Activated naive CD4-positive, alpha-beta T cell treated with anti-CD3 and anti-CD28 coated beads, Interleukin-2, amount 10 ng/mL, durations not matched to agents 7 days and 5 days (primary cell): ENCODE data around the gene CLDN14.

ENCODE experiments used
- CTCF ChIA-PET: fragments of 350-600 bp; sonication (Branson Sonifier 250); formaldehyde crosslinking; loops from one replicate; lab custom pipeline; 2021; ENCODE audit warnings: antibody characterized with exemption; lab: Charles Lee
- DNase-seq: peaks from one replicate; pipeline ENCODE4 v3.0.0-alpha.2; 2020
- H3K27ac Mint-ChIP-seq: one replicate; pipeline ENCODE4 v1.8.0; 2021; ENCODE audit warnings: mild to moderate bottlenecking, moderate library complexity, mixed read lengths
- H3K27me3 Mint-ChIP-seq: one replicate; pipeline ENCODE4 v1.8.0; 2021; ENCODE audit warnings: mild to moderate bottlenecking, mixed read lengths
- H3K36me3 Mint-ChIP-seq: one replicate; pipeline ENCODE4 v1.8.0; 2021; ENCODE audit warnings: mixed read lengths
- H3K4me1 Mint-ChIP-seq: one replicate; pipeline ENCODE4 v1.8.0; 2021; ENCODE audit warnings: mixed read lengths
- H3K4me3 Mint-ChIP-seq: one replicate; pipeline ENCODE4 v1.8.0; 2021; ENCODE audit warnings: mild to moderate bottlenecking, moderate library complexity, mixed read lengths
- H3K9me3 Mint-ChIP-seq: one replicate; pipeline ENCODE4 v1.8.0; 2021; ENCODE audit warnings: mixed read lengths

The CLDN14 gene

DNA sequence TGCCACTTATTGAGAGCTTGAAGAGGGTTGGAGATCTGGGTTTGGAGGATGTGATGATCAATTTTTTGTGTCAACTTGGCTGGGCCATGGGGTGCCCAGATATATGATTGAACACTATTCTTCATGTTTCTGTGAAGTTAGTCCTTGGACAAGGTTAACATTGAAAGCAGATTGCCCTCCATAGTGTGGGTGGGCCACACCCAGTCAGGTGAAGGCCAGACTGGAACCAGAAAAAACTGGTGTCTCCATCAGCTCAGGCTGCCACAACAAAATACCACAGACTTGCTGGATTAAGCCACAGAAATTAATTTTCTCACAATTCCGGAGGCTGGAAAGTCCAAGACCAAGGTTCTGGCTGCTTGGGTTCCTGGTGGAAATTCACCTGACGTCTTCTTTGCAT lies 7.5 kb downstream of the CLDN14 start:
- H3K9me3 Mint-ChIP-seq = no peaks in the 10 kb centered on the region
- no peak overlapping the region for H3K4me3 Mint-ChIP-seq
- DNase-seq = no peak
- no peak overlapping the region for H3K27ac Mint-ChIP-seq
- H3K36me3 Mint-ChIP-seq = no peaks in the 10 kb centered on the region
- CTCF ChIA-PET = interaction anchor here (0.6 kb wide), 1 partner anchor 173 kb away, joined by 3 read pairs; no protein-coding TSS in a partner anchor
- H3K4me1 Mint-ChIP-seq = no peaks in the 10 kb centered on the region
- H3K27me3 Mint-ChIP-seq = peaks cover 3% of the 10 kb centered on the region

- Mint-ChIP-seq H3K4me3 (no peak overlapping the region), H3K4me1 (no peaks in the 10 kb centered on the region), H3K36me3 (no peaks in the 10 kb centered on the region), H3K27me3 (peaks cover 3% of the 10 kb centered on the region), H3K27ac (no peak overlapping the region), H3K9me3 (no peaks in the 10 kb centered on the region)
- DNase-seq = no peak
- CTCF ChIA-PET = no interaction called here
Measured at GRCh38 chr21:36471254-36471723, 8.6 kb downstream of the CLDN14 start.

GRCh38 chr21:36470294-36470693 lies 9.6 kb downstream of the CLDN14 start:
- H3K36me3 Mint-ChIP-seq = no peaks in the 10 kb centered on the region
- no peak overlapping the region for H3K4me3 Mint-ChIP-seq
- DNase-seq = no peak
- peaks cover 7% of the 10 kb centered on the region for H3K27me3 Mint-ChIP-seq
- no peaks in the 10 kb centered on the region for H3K4me1 Mint-ChIP-seq
- no peak overlapping the region for H3K27ac Mint-ChIP-seq
- no peaks in the 10 kb centered on the region for H3K9me3 Mint-ChIP-seq
- CTCF ChIA-PET = interaction anchor here (0.5 kb wide), 1 partner anchor 532 kb away, joined by 4 read pairs; no protein-coding TSS in a partner anchor

- CTCF ChIA-PET = no interaction called here
- Mint-ChIP-seq H3K36me3 (no peaks in the 10 kb centered on the region), H3K27ac (no peak overlapping the region), H3K9me3 (no peaks in the 10 kb centered on the region), H3K4me1 (no peaks in the 10 kb centered on the region), H3K4me3 (no peak overlapping the region), H3K27me3 (peaks cover 9% of the 10 kb centered on the region)
- no peak for DNase-seq
Measured at GRCh38 chr21:36466061-36466511, 13.8 kb downstream of the CLDN14 start.

- no peaks in the 10 kb centered on the region for H3K9me3 Mint-ChIP-seq
- CTCF ChIA-PET = no interaction called here
- peaks cover 9% of the 10 kb centered on the region for H3K27me3 Mint-ChIP-seq
Measured at GRCh38 chr21:36465478-36465877, 14.4 kb downstream of the CLDN14 start.

DNA sequence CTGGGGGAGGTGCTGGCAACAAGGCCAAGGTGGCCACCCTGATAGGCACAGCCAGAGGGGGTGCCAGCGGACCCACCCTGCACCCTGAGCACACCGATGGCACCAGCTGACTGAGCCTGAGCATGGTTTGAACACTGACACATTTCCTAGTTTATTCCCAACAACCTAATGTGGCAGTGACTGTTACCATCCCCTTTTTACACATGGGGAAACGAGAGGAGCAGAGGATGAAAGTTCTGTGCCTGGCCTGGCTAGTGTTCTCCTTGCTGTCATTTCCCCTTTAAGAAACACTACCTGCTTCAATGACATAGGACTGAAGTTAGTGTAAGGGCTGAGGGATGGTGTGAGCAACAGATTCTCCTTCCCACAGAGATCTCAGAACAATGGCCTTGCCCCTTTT lies 15.3 kb downstream of the CLDN14 start:
- no peaks in the 10 kb centered on the region for H3K9me3 Mint-ChIP-seq
- peaks cover 9% of the 10 kb centered on the region for H3K27me3 Mint-ChIP-seq
- no peaks in the 10 kb centered on the region for H3K36me3 Mint-ChIP-seq
- DNase-seq = no peak
- no peaks in the 10 kb centered on the region for H3K4me1 Mint-ChIP-seq
- CTCF ChIA-PET = no interaction called here
- H3K4me3 Mint-ChIP-seq = no peak overlapping the region
- H3K27ac Mint-ChIP-seq = no peak overlapping the region

More at GRCh38 chr21:36465478-36465877, 14.4 kb downstream of the CLDN14 start:
- H3K4me1 Mint-ChIP-seq = no peaks in the 10 kb centered on the region
- DNase-seq = no peak
- H3K27ac Mint-ChIP-seq = no peak overlapping the region
- H3K36me3 Mint-ChIP-seq = no peaks in the 10 kb centered on the region
- no peak overlapping the region for H3K4me3 Mint-ChIP-seq

- H3K27ac Mint-ChIP-seq = no peak overlapping the region
- DNase-seq = no peak
- H3K9me3 Mint-ChIP-seq = no peaks in the 10 kb centered on the region
- H3K4me3 Mint-ChIP-seq = no peak overlapping the region
- H3K27me3 Mint-ChIP-seq = peaks cover 9% of the 10 kb centered on the region
- no peaks in the 10 kb centered on the region for H3K4me1 Mint-ChIP-seq
- CTCF ChIA-PET = no interaction called here
- no peaks in the 10 kb centered on the region for H3K36me3 Mint-ChIP-seq
Measured at GRCh38 chr21:36463991-36464390, 15.9 kb downstream of the CLDN14 start.

DNA sequence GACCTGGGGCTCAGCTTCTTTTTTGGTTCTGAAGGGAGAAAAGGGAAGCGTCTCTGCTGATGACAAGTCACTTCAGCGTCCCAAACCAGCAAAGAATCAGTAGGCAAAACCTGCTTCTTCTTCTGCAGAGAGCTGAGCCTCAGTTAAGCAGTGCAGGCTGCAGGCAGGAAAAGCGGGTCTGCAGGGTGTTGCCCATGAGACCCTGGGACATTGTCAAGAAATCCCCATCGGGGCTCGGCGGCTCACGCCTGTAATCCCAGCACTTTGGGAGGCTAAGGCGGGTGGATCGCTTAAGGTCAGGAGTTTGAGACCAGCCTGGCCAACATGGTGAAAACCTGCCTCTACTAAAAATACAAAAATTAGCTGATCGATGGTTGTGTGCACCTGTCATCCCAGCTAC lies 16.7 kb downstream of the CLDN14 start:
- no peak for DNase-seq
- Mint-ChIP-seq H3K4me1 (no peaks in the 10 kb centered on the region), H3K36me3 (no peaks in the 10 kb centered on the region), H3K9me3 (no peaks in the 10 kb centered on the region), H3K27me3 (peaks cover 9% of the 10 kb centered on the region), H3K4me3 (no peak overlapping the region), H3K27ac (no peak overlapping the region)
- CTCF ChIA-PET = no interaction called here

DNA sequence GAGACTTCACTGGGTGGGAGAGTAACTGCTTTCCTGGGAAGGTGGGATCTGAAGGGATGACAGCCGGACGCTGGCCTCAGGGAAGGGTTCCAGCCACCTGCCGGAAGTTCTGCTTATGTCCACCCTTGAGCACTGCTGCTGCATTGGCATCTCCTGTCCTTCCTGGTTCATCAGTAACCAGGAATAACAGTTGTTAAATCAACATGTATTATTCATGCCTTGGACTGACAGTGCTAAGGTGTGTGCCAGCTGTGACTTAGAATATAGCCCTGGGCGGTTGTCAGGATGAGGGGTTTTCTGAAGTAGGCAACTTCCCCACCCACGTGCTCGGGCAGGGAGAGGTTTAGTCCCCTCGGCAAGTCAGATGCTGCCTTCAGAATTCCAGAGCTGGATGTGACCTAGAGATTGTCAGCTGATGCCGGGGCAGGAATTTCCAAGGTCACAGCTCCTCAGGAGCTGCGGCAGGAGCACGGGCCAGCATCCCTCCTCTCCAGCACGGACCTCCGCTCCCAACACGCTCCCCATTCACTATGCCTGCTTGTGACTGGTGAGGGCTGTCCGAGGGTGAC lies 17.9 kb downstream of the CLDN14 start:
- CTCF ChIA-PET = no interaction called here
- H3K9me3 Mint-ChIP-seq = no peaks in the 10 kb centered on the region
- H3K4me3 Mint-ChIP-seq = no peak overlapping the region
- no peaks in the 10 kb centered on the region for H3K36me3 Mint-ChIP-seq
- H3K27me3 Mint-ChIP-seq = peaks cover 9% of the 10 kb centered on the region
- DNase-seq = no peak
- no peaks in the 10 kb centered on the region for H3K4me1 Mint-ChIP-seq
- no peak overlapping the region for H3K27ac Mint-ChIP-seq

GRCh38 chr21:36461277-36461917 lies 18.5 kb downstream of the CLDN14 start:
- no peak overlapping the region for H3K27ac Mint-ChIP-seq

DNA sequence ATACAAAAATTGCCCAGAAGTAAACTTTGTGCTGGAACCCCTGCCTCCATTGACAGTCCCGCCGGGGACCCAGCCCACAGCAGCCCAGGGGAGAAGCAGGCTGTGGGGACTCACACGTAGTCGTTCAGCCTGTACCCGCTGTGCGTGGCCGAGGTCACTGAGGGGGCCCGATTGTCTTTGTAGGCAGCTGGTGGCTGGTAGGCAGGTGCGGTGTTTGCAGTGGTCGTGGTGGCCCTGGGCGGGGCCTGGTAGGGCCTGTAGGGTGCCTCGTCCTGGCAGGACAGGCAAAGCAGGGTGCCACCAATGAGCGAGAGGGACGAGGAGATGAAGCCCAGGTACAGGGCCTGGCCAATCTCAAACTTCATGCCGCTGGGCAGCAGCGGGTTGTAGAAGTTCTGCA lies 19.1 kb downstream of the CLDN14 start:
- Mint-ChIP-seq H3K27me3 (peaks cover 15% of the 10 kb centered on the region), H3K9me3 (no peaks in the 10 kb centered on the region), H3K4me3 (no peak overlapping the region), H3K36me3 (no peaks in the 10 kb centered on the region), H3K4me1 (no peaks in the 10 kb centered on the region), H3K27ac (no peak overlapping the region)
- no peak for DNase-seq
- CTCF ChIA-PET = no interaction called here

More at GRCh38 chr21:36461277-36461917, 18.5 kb downstream of the CLDN14 start:
- no peak overlapping the region for H3K4me3 Mint-ChIP-seq
- no peaks in the 10 kb centered on the region for H3K9me3 Mint-ChIP-seq
- DNase-seq = no peak
- H3K27me3 Mint-ChIP-seq = peaks cover 10% of the 10 kb centered on the region
- CTCF ChIA-PET = no interaction called here
- no peaks in the 10 kb centered on the region for H3K4me1 Mint-ChIP-seq
- no peaks in the 10 kb centered on the region for H3K36me3 Mint-ChIP-seq

GRCh38 chr21:36459098-36459497 lies 20.8 kb downstream of the CLDN14 start:
- no peaks in the 10 kb centered on the region for H3K36me3 Mint-ChIP-seq
- no peak overlapping the region for H3K4me3 Mint-ChIP-seq
- no peak overlapping the region for H3K27ac Mint-ChIP-seq
- CTCF ChIA-PET = no interaction called here
- DNase-seq = no peak
- peaks cover 24% of the 10 kb centered on the region for H3K27me3 Mint-ChIP-seq
- H3K4me1 Mint-ChIP-seq = no peaks in the 10 kb centered on the region
- no peaks in the 10 kb centered on the region for H3K9me3 Mint-ChIP-seq

DNA sequence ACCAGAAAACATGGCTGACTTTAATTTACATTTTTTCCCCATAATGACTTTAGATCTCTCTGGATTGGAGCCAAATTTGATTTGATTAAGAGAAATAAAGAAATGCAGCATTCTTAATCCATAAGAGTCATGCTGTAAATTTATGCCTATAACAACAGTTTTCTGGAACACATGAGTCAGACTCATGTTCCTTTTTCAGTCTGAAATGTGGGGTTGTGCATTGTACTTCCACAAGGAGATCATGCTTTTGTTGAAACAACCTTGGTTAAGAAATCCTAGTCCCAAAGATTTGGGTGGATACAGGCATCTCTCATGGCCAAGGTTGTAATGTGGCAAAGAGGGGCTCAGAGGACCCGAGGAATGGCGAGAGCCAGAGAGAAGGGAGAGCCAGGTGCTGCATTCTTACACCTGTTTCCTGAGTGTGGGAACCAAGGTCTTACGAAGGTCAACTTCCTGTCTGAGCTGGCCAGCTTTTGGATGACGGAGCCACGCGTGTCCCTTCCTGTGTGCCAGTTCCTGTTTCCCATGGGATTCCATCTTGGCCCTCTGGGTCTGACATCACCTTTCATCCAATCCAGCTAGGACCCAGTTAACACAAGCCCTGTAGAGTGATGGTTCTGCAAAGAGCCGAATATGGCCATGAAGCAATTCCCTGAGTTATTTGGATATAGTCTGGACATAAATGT lies 23.1 kb downstream of the CLDN14 start:
- CTCF ChIA-PET = no interaction called here
- Mint-ChIP-seq H3K36me3 (no peaks in the 10 kb centered on the region), H3K27me3 (peaks cover 27% of the 10 kb centered on the region), H3K27ac (no peak overlapping the region), H3K4me1 (no peaks in the 10 kb centered on the region), H3K4me3 (no peak overlapping the region), H3K9me3 (no peaks in the 10 kb centered on the region)
- no peak for DNase-seq

GRCh38 chr21:36454706-36455105 lies 25.2 kb downstream of the CLDN14 start:
- Mint-ChIP-seq H3K27me3 (peaks cover 27% of the 10 kb centered on the region), H3K36me3 (no peaks in the 10 kb centered on the region), H3K4me3 (no peak overlapping the region), H3K4me1 (no peaks in the 10 kb centered on the region), H3K9me3 (no peaks in the 10 kb centered on the region), H3K27ac (no peak overlapping the region)
- DNase-seq = no peak
- CTCF ChIA-PET = no interaction called here

- peaks cover 27% of the 10 kb centered on the region for H3K27me3 Mint-ChIP-seq
- no peaks in the 10 kb centered on the region for H3K4me1 Mint-ChIP-seq
- no peak overlapping the region for H3K27ac Mint-ChIP-seq
- DNase-seq = no peak
- H3K4me3 Mint-ChIP-seq = no peak overlapping the region
- H3K9me3 Mint-ChIP-seq = no peaks in the 10 kb centered on the region
- CTCF ChIA-PET = no interaction called here
- no peaks in the 10 kb centered on the region for H3K36me3 Mint-ChIP-seq
Measured at GRCh38 chr21:36454093-36454531, 25.8 kb downstream of the CLDN14 start.
